OCI-LY7 (cell line): ENCODE results near the gene MLPH.

Experiments used
- EZH2phosphoT487 ChIP-seq: fragments of 200-600 bp; sonication (generic); IDR thresholded peaks from 2 replicates; pipeline ENCODE4 v1.6.1; 2018; ENCODE audit warnings: low read depth, borderline replicate concordance, mild to moderate bottlenecking, mixed run types, antibody characterized with exemption, low read length, moderate library complexity, mixed read lengths
- TF ChIP-seq, protein P1 (sequence below): fragments of 200-600 bp; sonication (generic); conservative IDR thresholded peaks from 2 replicates; pipeline ENCODE4 v1.5.1; 2014; ENCODE audit warnings: mild to moderate bottlenecking, antibody characterized with exemption, low read length, moderate library complexity, mixed read lengths

DNA sequence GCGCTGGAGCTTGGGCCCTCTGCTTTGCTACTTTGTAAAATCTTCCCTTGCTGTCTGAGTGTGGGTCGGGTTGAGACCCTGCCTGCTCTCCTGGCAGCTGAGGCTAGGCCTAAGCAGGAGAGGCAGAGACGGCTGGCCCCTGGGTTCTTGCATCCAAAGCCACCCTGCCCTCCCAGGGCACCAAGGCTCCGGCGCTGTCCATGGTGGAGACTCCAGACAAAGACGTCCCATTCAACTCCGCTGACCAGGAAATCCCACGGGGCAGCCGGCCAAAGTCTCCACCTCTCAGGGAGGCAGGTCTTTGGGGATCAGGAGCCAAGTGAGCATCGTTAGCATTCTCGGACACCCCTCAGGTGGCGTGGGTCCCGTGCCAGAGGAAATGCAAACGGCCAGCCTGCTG lies 76.8 kb downstream of the MLPH start:
- TF ChIP-seq, protein P1, sequence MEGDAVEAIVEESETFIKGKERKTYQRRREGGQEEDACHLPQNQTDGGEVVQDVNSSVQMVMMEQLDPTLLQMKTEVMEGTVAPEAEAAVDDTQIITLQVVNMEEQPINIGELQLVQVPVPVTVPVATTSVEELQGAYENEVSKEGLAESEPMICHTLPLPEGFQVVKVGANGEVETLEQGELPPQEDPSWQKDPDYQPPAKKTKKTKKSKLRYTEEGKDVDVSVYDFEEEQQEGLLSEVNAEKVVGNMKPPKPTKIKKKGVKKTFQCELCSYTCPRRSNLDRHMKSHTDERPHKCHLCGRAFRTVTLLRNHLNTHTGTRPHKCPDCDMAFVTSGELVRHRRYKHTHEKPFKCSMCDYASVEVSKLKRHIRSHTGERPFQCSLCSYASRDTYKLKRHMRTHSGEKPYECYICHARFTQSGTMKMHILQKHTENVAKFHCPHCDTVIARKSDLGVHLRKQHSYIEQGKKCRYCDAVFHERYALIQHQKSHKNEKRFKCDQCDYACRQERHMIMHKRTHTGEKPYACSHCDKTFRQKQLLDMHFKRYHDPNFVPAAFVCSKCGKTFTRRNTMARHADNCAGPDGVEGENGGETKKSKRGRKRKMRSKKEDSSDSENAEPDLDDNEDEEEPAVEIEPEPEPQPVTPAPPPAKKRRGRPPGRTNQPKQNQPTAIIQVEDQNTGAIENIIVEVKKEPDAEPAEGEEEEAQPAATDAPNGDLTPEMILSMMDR, result no peak
- TF ChIP-seq EZH2phosphoT487, result no peak
